Esophagus muscularis mucosa (tissue), 4 donors: Measurements from ENCODE around the gene RSPO3. TPM values are rescaled to one million over a fixed set of nuclear protein-coding genes. Genes with fewer than 3 reads are reported as not detected.
A peak's percentile ranks its signal among the peaks of the same experiment; 100 is the strongest.

Experiments
- DNase-seq: peaks from one replicate; pipeline ENCODE4 v3.0.0-alpha.2; 2017; ENCODE audit errors: extremely low spot score
- H3K27ac ChIP-seq, 4 donors: fragments of 200-600 bp; sonication (generic); replicated peaks in 1 of 4; 1 replicate in 3 of 4; 2 replicates in 1 of 4; pipeline ENCODE4 v1.5.1; 2016 to 2019; ENCODE audit warnings: mild to moderate bottlenecking in 1 of 4
- H3K27me3 ChIP-seq, 4 donors: fragments of 200-600 bp; sonication (generic); one replicate each; pipeline versions ENCODE4 v1.5.1 to v1.6.0; 2016 to 2019
- H3K36me3 ChIP-seq, 4 donors: fragments of 200-600 bp; sonication (generic); one replicate each; pipeline ENCODE4 v1.5.1; 2016 to 2019
- H3K4me1 ChIP-seq, 4 donors: fragments of 200-600 bp; sonication (generic); one replicate each; pipeline ENCODE4 v1.5.1; 2016 to 2019
- H3K4me3 ChIP-seq, 4 donors: fragments of 200-600 bp; sonication (generic); 1 replicate in 2 of 4; 2 replicates in 2 of 4; pipeline ENCODE4 v1.5.1; 2016 to 2019; ENCODE audit warnings: mild to moderate bottlenecking in 4 of 4, moderate library complexity in 1 of 4
- H3K9me3 ChIP-seq, 4 donors: fragments of 200-600 bp; sonication (generic); 1 replicate in 3 of 4; 2 replicates in 1 of 4; pipeline ENCODE4 v1.5.1; 2016 to 2019
- CTCF ChIP-seq, 3 experiments: fragments of 200-600 bp in 2 of 3; fragments of 450-650 bp in 1 of 3; sonication (generic) in 2 of 3; IDR thresholded peaks; one replicate each; pipeline ENCODE4 v1.5.1; 2017 to 2019; ENCODE audit warnings: antibody characterized with exemption in 3 of 3, mild to moderate bottlenecking in 2 of 3, moderate library complexity in 1 of 3
- EP300 ChIP-seq: sonication (generic); formaldehyde crosslinking; IDR thresholded peaks from one replicate; pipeline ENCODE4 v1.6.1; 2017; ENCODE audit warnings: antibody characterized with exemption
- POLR2A ChIP-seq: fragments of 450-650 bp; IDR thresholded peaks from one replicate; pipeline ENCODE4 v1.6.1; 2017; ENCODE audit warnings: antibody characterized with exemption, moderate library complexity, mild to moderate bottlenecking, low read depth
- POLR2AphosphoS5 ChIP-seq, 2 donors: sonication (generic); formaldehyde crosslinking; IDR thresholded peaks; one replicate each; pipeline ENCODE4 v1.6.1; 2017; ENCODE audit warnings: antibody characterized with exemption in 2 of 2
- WGBS: methylation state at CpG from one replicate; pipeline ENCODE4 v1.1.5; 2018; 5-methylcytosine and 5-hydroxymethylcytosine counted together
- intact Hi-C: fragments of 100-400 bp; cut with DNase I; formaldehyde crosslinking; loops from one replicate; pipeline ENCODE4 v1.15.1; 2023
- total RNA-seq, 4 donors: library from RNA; depleted of rRNA; stranded (reverse); fragments of >200 nt; gene quantifications; one replicate each; pipeline versions ENCODE4 v1.1.0 to v1.2.1, GENCODE V29; 2016

Gene RSPO3
- total RNA-seq, 4 donors from 2014 or later = 32.0 to 123 (median 47.7) TPM

- peaks cover 0 to 21% (median 7%) of the 10 kb centered on the region in 4 donors for H3K4me1 ChIP-seq
- 85% methylated on average over 5 of the region's 5 CpGs for WGBS
- DNase-seq = no peak
- H3K27ac ChIP-seq = no peak overlapping the region
- TF ChIP-seq POLR2AphosphoS5 (IDR thresholded peaks at IDR 0.05) (no peak), POLR2A (no peak), EP300 (no peak), CTCF (IDR thresholded peaks at IDR 0.05) (no peak)
- intact Hi-C loops = no loop called here
- no peaks in the 10 kb centered on the region for H3K27me3 ChIP-seq
- H3K4me3 ChIP-seq = no peak overlapping the region
- no peaks in the 10 kb centered on the region for H3K36me3 ChIP-seq
- no peaks in the 10 kb centered on the region for H3K9me3 ChIP-seq
These were observed 54.9 kb downstream of the RSPO3 start for GRCh38 chr6:127173156-127173940.

GRCh38 chr6:127176146-127176545 is 57.7 kb downstream of the RSPO3 start:
- H3K27me3 ChIP-seq = no peaks in the 10 kb centered on the region
- intact Hi-C loops = no loop called here
- no peak overlapping the region for H3K4me3 ChIP-seq
- WGBS = 20% methylated on average over 1 of the region's 1 CpG
- DNase-seq = no peak
- no peaks in the 10 kb centered on the region for H3K9me3 ChIP-seq
- TF ChIP-seq POLR2AphosphoS5 (IDR thresholded peaks at IDR 0.05) (no peak), POLR2A (no peak), CTCF (IDR thresholded peaks at IDR 0.05) (no peak), EP300 (no peak)
- H3K27ac ChIP-seq = peak overlapping the region in 1 of 4 donors; percentile 0
- no peaks in the 10 kb centered on the region for H3K36me3 ChIP-seq
- peaks cover 0 to 21% (median 7%) of the 10 kb centered on the region in 4 donors for H3K4me1 ChIP-seq

- no peaks in the 10 kb centered on the region for H3K36me3 ChIP-seq
- no peaks in the 10 kb centered on the region for H3K27me3 ChIP-seq
- no peak for DNase-seq
- H3K9me3 ChIP-seq = no peaks in the 10 kb centered on the region
- no peak overlapping the region for H3K27ac ChIP-seq
- 63% methylated on average over 4 of the region's 4 CpGs for WGBS
- intact Hi-C loops = no loop called here
- TF ChIP-seq POLR2A = no peak
- TF ChIP-seq EP300 = no peak
- no peak for TF ChIP-seq CTCF (IDR thresholded peaks at IDR 0.05)
- TF ChIP-seq POLR2AphosphoS5 (IDR thresholded peaks at IDR 0.05) = no peak
- H3K4me1 ChIP-seq = peaks cover 0 to 21% (median 7%) of the 10 kb centered on the region in 4 donors
- H3K4me3 ChIP-seq = no peak overlapping the region
These were observed 58.8 kb downstream of the RSPO3 start for GRCh38 chr6:127177030-127177922.

- no peak for DNase-seq
- Histone ChIP-seq H3K4me1 (peaks cover 0 to 21% (median 7%) of the 10 kb centered on the region in 4 donors), H3K4me3 (no peak overlapping the region), H3K9me3 (no peaks in the 10 kb centered on the region), H3K27ac (no peak overlapping the region), H3K27me3 (no peaks in the 10 kb centered on the region), H3K36me3 (no peaks in the 10 kb centered on the region)
- 54% methylated on average over 1 of the region's 1 CpG for WGBS
- intact Hi-C loops = no loop called here
- TF ChIP-seq POLR2AphosphoS5 (IDR thresholded peaks at IDR 0.05) (no peak), POLR2A (no peak), EP300 (no peak), CTCF (IDR thresholded peaks at IDR 0.05) (no peak)
These were observed 59.4 kb downstream of the RSPO3 start for GRCh38 chr6:127177923-127178231.
